Activated CD8-positive, alpha-beta memory T cell treated with anti-CD3 and anti-CD28 coated beads for 36 hours (primary cell): Measurements from ENCODE around the gene MTA2. TPM values are rescaled to one million over a fixed set of nuclear protein-coding genes. Genes with fewer than 3 reads are reported as not detected.

Experiments
- CTCF ChIA-PET: fragments of 350-600 bp; sonication (Branson Sonifier 250); formaldehyde crosslinking; loops from one replicate; lab custom pipeline; 2021; ENCODE audit warnings: antibody characterized with exemption; lab: Charles Lee
- POLR2A ChIA-PET: fragments of 350-600 bp; sonication (Branson Sonifier 250); formaldehyde crosslinking; loops from one replicate; lab custom pipeline; 2021; ENCODE audit warnings: antibody characterized with exemption; lab: Charles Lee
- total RNA-seq, 2 experiments: library from RNA; stranded (reverse); gene quantifications; one replicate each; pipeline ENCODE4 v1.2.3, GENCODE V29; 2021

The MTA2 gene
- total RNA-seq, 2 experiments from 2014 or later = 214 to 216 TPM

GRCh38 chr11:62550478-62550877, 51.2 kb downstream of the MTA2 start:
- CTCF ChIA-PET = interaction anchor here (0.6 to 4.0 kb wide), 5 partner anchors 7 to 193 kb away, joined by 3 to 37 read pairs (median 12); no protein-coding TSS in a partner anchor
- POLR2A ChIA-PET = interaction anchor here (1.3 kb wide), 1 partner anchor 23 kb away, joined by 3 read pairs; the partner anchor contains the start of gene EEF1G

- POLR2A ChIA-PET = no interaction called here
- CTCF ChIA-PET = interaction anchor here (1.0 to 1.5 kb wide), 2 partner anchors 121 to 124 kb away, joined by 4 to 5 read pairs; no protein-coding TSS in a partner anchor
These were observed 52.9 kb downstream of the MTA2 start for GRCh38 chr11:62548545-62549335.

- ChIA-PET POLR2A (interaction anchor here (1.4 kb wide), 1 partner anchor 10 kb away, joined by 6 read pairs; no protein-coding TSS in a partner anchor), CTCF (interaction anchor here (1.0 kb wide), 2 partner anchors 7 to 123 kb away, joined by 3 to 5 read pairs; no protein-coding TSS in a partner anchor)
These were observed 53.9 kb downstream of the MTA2 start for GRCh38 chr11:62547691-62548281.

GRCh38 chr11:62546929-62547625, 54.6 kb downstream of the MTA2 start:
- CTCF ChIA-PET = interaction anchor here (1.0 to 1.2 kb wide), 3 partner anchors 8 to 146 kb away, joined by 3 to 8 read pairs (median 3); no protein-coding TSS in a partner anchor
- POLR2A ChIA-PET = interaction anchor here (0.5 to 1.4 kb wide), 3 partner anchors 9 to 226 kb away, joined by 3 to 6 read pairs (median 3); no protein-coding TSS in a partner anchor

- ChIA-PET CTCF (interaction anchor here (1.0 to 1.2 kb wide), 3 partner anchors 9 to 145 kb away, joined by 3 to 8 read pairs (median 3); no protein-coding TSS in a partner anchor), POLR2A (interaction anchor here (0.5 to 1.4 kb wide), 2 partner anchors 11 to 227 kb away, joined by 3 to 6 read pairs; no protein-coding TSS in a partner anchor)
These were observed 55.3 kb downstream of the MTA2 start, which contains the start of gene AHNAK for GRCh38 chr11:62546244-62546928. TSS of gene AHNAK (minus strand) at chr11:62546806. CDS start at chr11:62536098, 10,708 bp downstream.

- CTCF ChIA-PET = interaction anchor here (0.6 to 4.2 kb wide), 3 partner anchors 13 to 121 kb away, joined by 3 to 69 read pairs (median 62); no protein-coding TSS in a partner anchor
- POLR2A ChIA-PET = interaction anchor here (1.4 to 3.7 kb wide), 3 partner anchors 11 to 144 kb away, joined by 4 to 53 read pairs (median 6); partner anchors contain the start of gene TUT1
These were observed 56.0 kb downstream of the MTA2 start for GRCh38 chr11:62545437-62546243.

GRCh38 chr11:62544581-62545436, 56.9 kb downstream of the MTA2 start:
- POLR2A ChIA-PET = interaction anchor here (0.6 to 3.7 kb wide), 6 partner anchors 12 to 1333 kb away, joined by 3 to 53 read pairs (median 5); partner anchors contain the start of genes C11orf98, CSKMT and TUT1
- CTCF ChIA-PET = interaction anchor here (2.3 to 4.2 kb wide), 4 partner anchors 7 to 120 kb away, joined by 14 to 69 read pairs (median 50); no protein-coding TSS in a partner anchor

- ChIA-PET CTCF (interaction anchor here (0.6 to 4.2 kb wide), 15 partner anchors 8 to 201 kb away, joined by 3 to 69 read pairs (median 7); partner anchors contain the start of gene TUT1), POLR2A (interaction anchor here (0.5 to 3.7 kb wide), 11 partner anchors 8 to 312 kb away, joined by 3 to 53 read pairs (median 3); partner anchors contain the start of genes C11orf98, CSKMT and TUT1)
These were observed 57.8 kb downstream of the MTA2 start for GRCh38 chr11:62543680-62544444.

Other genes with a start within 250 kb of the MTA2 start
- gene SCGB1A1, start 182.8 kb downstream of the MTA2 start, total RNA-seq = not detected
- 10 to 100 TPM; 70.7 to 75.1 TPM for gene AHNAK, start 55.1 kb downstream of the MTA2 start, total RNA-seq
- 1,000 to 10,000 TPM; 1,860 to 1,862 TPM for gene EEF1G, start 28.0 kb downstream of the MTA2 start, total RNA-seq
- gene TUT1, start 10.3 kb downstream of the MTA2 start, total RNA-seq = 10 to 100 TPM; 30.9 to 33.0 TPM
- gene EML3, start 10.9 kb upstream of the MTA2 start, total RNA-seq = 100 to 1,000 TPM; 126 to 131 TPM
- gene ROM1, start 11.4 kb upstream of the MTA2 start, total RNA-seq = 1 to 10 TPM; 3.0 to 3.2 TPM
- 10 to 100 TPM; 72.5 to 77.8 TPM for gene B3GAT3, start 20.1 kb upstream of the MTA2 start, total RNA-seq
- gene GANAB, start 44.7 kb upstream of the MTA2 start, total RNA-seq = 100 to 1,000 TPM; 214 to 215 TPM
- 10 to 100 TPM; 43.9 to 44.5 TPM for gene INTS5, start 51.4 kb upstream of the MTA2 start, total RNA-seq
- gene C11orf98, start 63.3 kb upstream of the MTA2 start, total RNA-seq = 100 to 1,000 TPM; 160 to 172 TPM
- 10 to 100 TPM; 46.9 to 51.0 TPM for gene CSKMT, start 63.4 kb upstream of the MTA2 start, total RNA-seq
- 1 to 10 TPM; 5.3 to 6.0 TPM for gene UQCC3, start 69.8 kb upstream of the MTA2 start, total RNA-seq
- 10 to 100 TPM; 21.3 to 24.6 TPM for gene LBHD1, start 70.4 kb upstream of the MTA2 start, total RNA-seq
- 100 to 1,000 TPM; 129 TPM for gene UBXN1, start 77.2 kb upstream of the MTA2 start, total RNA-seq
- gene LRRN4CL, start 87.7 kb upstream of the MTA2 start, total RNA-seq = under 1 TPM; 0.10 to 0.13 TPM
- gene BSCL2, start 105.6 kb upstream of the MTA2 start, total RNA-seq = 10 to 100 TPM; 32.9 to 39.1 TPM
- not detected for gene GNG3, start 105.8 kb upstream of the MTA2 start, total RNA-seq
- gene HNRNPUL2, start 125.6 kb upstream of the MTA2 start, total RNA-seq = 10 to 100 TPM; 56.2 to 61.9 TPM
- gene TTC9C, start 126.6 kb upstream of the MTA2 start, total RNA-seq = 10 to 100 TPM; 31.6 to 33.2 TPM
- gene ZBTB3, start 152.3 kb upstream of the MTA2 start, total RNA-seq = 1 to 10 TPM; 9.3 to 9.8 TPM
- gene POLR2G, start 159.7 kb upstream of the MTA2 start, total RNA-seq = 100 to 1,000 TPM; 137 to 146 TPM
- gene TAF6L, start 169.5 kb upstream of the MTA2 start, total RNA-seq = 10 to 100 TPM; 17.5 to 18.6 TPM
- gene TMEM179B, start 185.5 kb upstream of the MTA2 start, total RNA-seq = 10 to 100 TPM; 36.1 to 42.7 TPM
- gene TMEM223, start 190.1 kb upstream of the MTA2 start, total RNA-seq = 10 to 100 TPM; 12.4 to 13.1 TPM
- gene NXF1, start 203.6 kb upstream of the MTA2 start, total RNA-seq = 10 to 100 TPM; 93.1 to 95.4 TPM
- gene STX5, start 230.2 kb upstream of the MTA2 start, total RNA-seq = 10 to 100 TPM; 24.9 to 27.0 TPM
- gene TEX54, start 231.0 kb upstream of the MTA2 start, total RNA-seq = 1 to 10 TPM in 1 of 2 experiments, not detected in 1; 1.4 TPM
- gene WDR74, start 237.7 kb upstream of the MTA2 start, total RNA-seq = 100 to 1,000 TPM; 122 to 124 TPM